ENCODE results near the gene FUT2. TPM values are rescaled to one million over a fixed set of nuclear protein-coding genes. Genes with fewer than 3 reads are reported as not detected.

FUT2 gene
- total and polyA plus RNA-seq, 12 donors: 0.03 to 0.24 TPM; not detected in 10

- intact Hi-C loops (cut with DNase I): no loop called here
- peaks cover 0 to 4% of the 10 kb centered on the region in 2 donors for H3K36me3 ChIP-seq (replicated peaks in 1 of 2)
- DNase-seq: no peak
- H3K9me3 ChIP-seq (replicated peaks in 1 of 3): no peaks in the 10 kb centered on the region
- H3K4me3 ChIP-seq: no peak overlapping the region
- H3K27ac ChIP-seq: peak overlapping the region in 2 of 5 donors; percentile 82 to 84
- H3K4me1 ChIP-seq (replicated peaks in 1 of 2): peaks cover 4 to 16% of the 10 kb centered on the region in 2 donors
- H3K27me3 ChIP-seq: no peaks in the 10 kb centered on the region
- TF ChIP-seq POLR2A (IDR thresholded peaks at IDR 0.05): no peak
- no peak for TF ChIP-seq CTCF (IDR thresholded peaks at IDR 0.05)
- 75 to 83% (median 79%) methylated on average over 2 of the region's 2 CpGs for WGBS, 4 donors
These were observed 30.8 kb downstream of the FUT2 start for GRCh38 chr19:48726556-48726955.

GRCh38 chr19:48728911-48729664, 33.3 kb downstream of the FUT2 start:
- DNase-seq: peak in 1 of 7 donors; percentile 26
- Histone ChIP-seq H3K27ac (peak overlapping the region in 1 of 5 donors; percentile 12), H3K4me1 (replicated peaks in 1 of 2) (peaks cover 4 to 16% of the 10 kb centered on the region in 2 donors), H3K36me3 (replicated peaks in 1 of 2) (peaks cover 0 to 4% of the 10 kb centered on the region in 2 donors), H3K27me3 (no peaks in the 10 kb centered on the region), H3K9me3 (replicated peaks in 1 of 3) (no peaks in the 10 kb centered on the region), H3K4me3 (no peak overlapping the region)
- TF ChIP-seq CTCF (IDR thresholded peaks at IDR 0.05) (no peak), POLR2A (IDR thresholded peaks at IDR 0.05) (no peak)
- intact Hi-C loops (cut with DNase I): no loop called here
- WGBS, 4 donors: 66 to 80% (median 73%) methylated on average over 20 to 77 of the region's 77 CpGs

- DNase-seq: no peak
- no peaks in the 10 kb centered on the region for H3K27me3 ChIP-seq
- 86 to 95% (median 92%) methylated on average over 4 of the region's 4 CpGs for WGBS, 4 donors
- H3K9me3 ChIP-seq (replicated peaks in 1 of 3): no peaks in the 10 kb centered on the region
- no peaks in the 10 kb centered on the region for H3K4me1 ChIP-seq (replicated peaks in 1 of 2)
- intact Hi-C loops (cut with DNase I): loop anchor here in 1 of 2 donors (10.0 kb wide), 1 partner anchor 57 kb away; the partner anchor contains the start of gene NTN5
- no peak for TF ChIP-seq POLR2A (IDR thresholded peaks at IDR 0.05)
- TF ChIP-seq CTCF (IDR thresholded peaks at IDR 0.05): no peak
- peaks cover 0 to 4% of the 10 kb centered on the region in 2 donors for H3K36me3 ChIP-seq (replicated peaks in 1 of 2)
- H3K27ac ChIP-seq: no peak overlapping the region
- no peak overlapping the region for H3K4me3 ChIP-seq
These were observed 35.7 kb downstream of the FUT2 start for GRCh38 chr19:48731452-48731851.

- intact Hi-C loops (cut with DNase I): loop anchor here in 1 of 2 donors (10.0 kb wide), 1 partner anchor 60 kb away; the partner anchor contains the start of gene NTN5
- 96 to 100% (median 99%) methylated on average over 9 of the region's 9 CpGs for WGBS, 4 donors
These were observed 38.9 kb downstream of the FUT2 start for GRCh38 chr19:48734625-48735024.

More at GRCh38 chr19:48734625-48735024, 38.9 kb downstream of the FUT2 start:
- no peak for TF ChIP-seq POLR2A (IDR thresholded peaks at IDR 0.05)
- no peak for TF ChIP-seq CTCF (IDR thresholded peaks at IDR 0.05)
- Histone ChIP-seq H3K27ac (no peak overlapping the region), H3K9me3 (replicated peaks in 1 of 3) (no peaks in the 10 kb centered on the region), H3K36me3 (replicated peaks in 1 of 2) (no peaks in the 10 kb centered on the region), H3K27me3 (no peaks in the 10 kb centered on the region), H3K4me1 (replicated peaks in 1 of 2) (peaks cover 9 to 11% of the 10 kb centered on the region in 2 donors), H3K4me3 (no peak overlapping the region)
- DNase-seq: no peak
